HCT116 (cell line): ENCODE data around the gene KLF11. TPM values are rescaled to one million over a fixed set of nuclear protein-coding genes. Genes with fewer than 3 reads are reported as not detected.

ENCODE experiments used
- ATAC-seq: fragments of 200-7000 bp; cut with Tn5 transposase; 2 replicates; pipeline ENCODE4 v1.9.1; 2020; ENCODE audit warnings: mild to moderate bottlenecking, moderate library complexity
- BruUV-seq: library from RNA; stranded (reverse); fragments of 400-500 nt; replicated peaks from 2 replicates; lab custom pipeline; 2021; lab: Mats Ljungman, UMichigan
- CTCF ChIA-PET: fragments of 300-600 bp; sonication (Branson Sonifier 250); formaldehyde crosslinking; loops from one replicate; lab custom pipeline; 2021; ENCODE audit warnings: antibody characterized with exemption; lab: Charles Lee
- POLR2A ChIA-PET: fragments of 300-600, 350-600 bp; sonication (Branson Sonifier 250); formaldehyde crosslinking; loops from one replicate; lab custom pipeline; 2021; ENCODE audit warnings: antibody characterized with exemption; lab: Charles Lee
- RAD21 ChIA-PET, 2 experiments: fragments of 300-600 bp; sonication (Branson Sonifier 250); formaldehyde crosslinking; loops; one replicate each; lab custom pipeline; 2023; ENCODE audit warnings: low total read pairs in 2 of 2; ENCODE audit not compliant: uncharacterized antibody in 2 of 2, unreplicated experiment in 2 of 2, low non-redundant PET in 1 of 2; lab: Charles Lee
- DNase-seq: peaks from one replicate; pipeline ENCODE4 v3.0.0-alpha.2; 2010; ENCODE audit warnings: low read depth, low spot score
- H2AFZ ChIP-seq: fragments of 200-600 bp; shearing (Covaris generic), sonication (generic); 2 replicates; pipeline ENCODE4 v1.6.1; 2017; ENCODE audit warnings: low read depth, mixed run types, mixed read lengths, antibody characterized with exemption, low read length; ENCODE audit not compliant: poor library complexity, severe bottlenecking
- H3K27ac ChIP-seq: 2 replicates; pipeline ENCODE4 v1.5.1; 2012; ENCODE audit warnings: low read depth, low read length
- H3K27me3 ChIP-seq: fragments of 200-600 bp; sonication (generic); 2 replicates; pipeline ENCODE4 v1.6.1; 2016; ENCODE audit warnings: mixed run types, low read length, mixed read lengths; ENCODE audit not compliant: insufficient read depth
- H3K36me3 ChIP-seq, 2 experiments: fragments of 200-500 bp in 1 of 2; fragments of 200-600 bp in 1 of 2; sonication (Bioruptor generic) in 1 of 2; sonication (generic) in 1 of 2; 2 replicates each; pipeline versions ENCODE4 v1.5.1 to v1.6.1; 2014 to 2016; ENCODE audit warnings: low read length in 2 of 2, inconsistent platforms in 1 of 2, mixed read lengths in 1 of 2, mixed run types in 1 of 2; ENCODE audit not compliant: insufficient read depth in 2 of 2, control insufficient read depth in 1 of 2
- H3K4me1 ChIP-seq, 2 experiments: fragments of 200-600 bp in 1 of 2; sonication (generic) in 1 of 2; 2 replicates each; pipeline versions ENCODE4 v1.5.1 to v1.6.1; 2012 to 2017; ENCODE audit warnings: low read length in 2 of 2, inconsistent platforms in 1 of 2, mild to moderate bottlenecking in 1 of 2, mixed read lengths in 1 of 2, mixed run types in 1 of 2, moderate library complexity in 1 of 2; ENCODE audit not compliant: insufficient read depth in 2 of 2, control insufficient read depth in 1 of 2
- H3K4me2 ChIP-seq: fragments of 200-600 bp; sonication (generic); 2 replicates; pipeline ENCODE4 v1.6.1; 2017; ENCODE audit warnings: mixed run types, low read length, mixed read lengths
- H3K4me3 ChIP-seq, 2 experiments: fragments of 200-600 bp in 1 of 2; sonication (generic) in 1 of 2; replicated peaks in 1 of 2; 2 replicates each; pipeline ENCODE4 v1.5.1; 2011 to 2016; ENCODE audit warnings: low read length in 2 of 2, control low read depth in 1 of 2, low read depth in 1 of 2, mild to moderate bottlenecking in 1 of 2, mixed read lengths in 1 of 2, mixed run types in 1 of 2
- H3K79me2 ChIP-seq: fragments of 200-600 bp; sonication (generic); 2 replicates; pipeline ENCODE4 v1.6.1; 2017; ENCODE audit warnings: mild to moderate bottlenecking, mixed run types, low read length, moderate library complexity, mixed read lengths; ENCODE audit not compliant: insufficient read depth
- H3K9ac ChIP-seq: fragments of 200-600 bp; sonication (generic); 2 replicates; pipeline ENCODE4 v1.6.1; 2016; ENCODE audit warnings: low read length, mixed read lengths
- H3K9me2 ChIP-seq: fragments of 200-600 bp; sonication (generic), shearing (Covaris generic); 2 replicates; pipeline ENCODE4 v1.6.1; 2017; ENCODE audit warnings: mixed run types, mild to moderate bottlenecking, moderate library complexity; ENCODE audit not compliant: insufficient read depth
- H3K9me3 ChIP-seq, 2 experiments: fragments of 200-500 bp in 1 of 2; fragments of 200-600 bp in 1 of 2; sonication (Bioruptor generic) in 1 of 2; sonication (generic) in 1 of 2; 2 replicates each; pipeline ENCODE4 v1.6.1; 2014 to 2017; ENCODE audit warnings: low read length in 2 of 2, mixed read lengths in 2 of 2, inconsistent platforms in 1 of 2, low read depth in 1 of 2, mild to moderate bottlenecking in 1 of 2, mixed run types in 1 of 2, moderate library complexity in 1 of 2; ENCODE audit not compliant: control insufficient read depth in 1 of 2, insufficient read depth in 1 of 2
- H4K20me1 ChIP-seq: fragments of 200-600 bp; sonication (generic), shearing (Covaris generic); 2 replicates; pipeline ENCODE4 v1.6.1; 2017; ENCODE audit warnings: mixed run types, mild to moderate bottlenecking, moderate library complexity; ENCODE audit not compliant: insufficient read depth
- CBX3 ChIP-seq: IDR thresholded peaks from 2 replicates; pipeline ENCODE4 v1.6.1; 2012; ENCODE audit warnings: low read depth
- CEBPB ChIP-seq: IDR thresholded peaks from 2 replicates; pipeline ENCODE4 v1.6.1; 2012; ENCODE audit warnings: low read depth
- CTCF ChIP-seq, 3 experiments: fragments of 200-600 bp in 1 of 3; sonication (generic) in 1 of 3; IDR thresholded peaks in 2 of 3; conservative IDR thresholded peaks in 1 of 3; 2 replicates each; pipeline ENCODE4 v1.5.1; 2012 to 2017; ENCODE audit warnings: low read depth in 2 of 3, low read length in 2 of 3, antibody characterized with exemption in 1 of 3, borderline replicate concordance in 1 of 3, control low read depth in 1 of 3, mild to moderate bottlenecking in 1 of 3, mixed read lengths in 1 of 3, mixed run types in 1 of 3, moderate library complexity in 1 of 3; ENCODE audit not compliant: insufficient read depth in 1 of 3
- EGR1 ChIP-seq: IDR thresholded peaks from 2 replicates; pipeline ENCODE4 v1.6.1; 2012; ENCODE audit warnings: low read depth
- ELF1 ChIP-seq: IDR thresholded peaks from 2 replicates; pipeline ENCODE4 v1.6.1; 2012; ENCODE audit warnings: low read depth, borderline replicate concordance
- EZH2 ChIP-seq: fragments of 200-600 bp; sonication (generic); IDR thresholded peaks from 2 replicates; pipeline ENCODE4 v1.6.1; 2017; ENCODE audit warnings: antibody characterized with exemption, mixed run types
- FOSL1 ChIP-seq: IDR thresholded peaks from 2 replicates; pipeline ENCODE4 v1.6.1; 2012; ENCODE audit warnings: low read depth
- POLR2AphosphoS5 ChIP-seq: IDR thresholded peaks from 2 replicates; pipeline ENCODE4 v1.6.1; 2011; ENCODE audit warnings: mild to moderate bottlenecking, low read depth, low read length, moderate library complexity
- RAD21 ChIP-seq: IDR thresholded peaks from 2 replicates; pipeline ENCODE4 v1.6.1; 2012; ENCODE audit warnings: low read depth, mild to moderate bottlenecking
- SIN3A ChIP-seq: IDR thresholded peaks from 2 replicates; pipeline ENCODE4 v1.6.1; 2012; ENCODE audit warnings: low read depth
- SP1 ChIP-seq: IDR thresholded peaks from 2 replicates; pipeline ENCODE4 v1.6.1; 2012; ENCODE audit warnings: low read depth
- TCF7L2 ChIP-seq: IDR thresholded peaks from 2 replicates; pipeline ENCODE4 v1.7.0; 2011; ENCODE audit warnings: borderline replicate concordance, inconsistent platforms; ENCODE audit not compliant: insufficient read depth, insufficient read length; ENCODE audit errors: extremely low read depth
- YY1 ChIP-seq: IDR thresholded peaks from 2 replicates; pipeline ENCODE4 v1.6.1; 2011; ENCODE audit warnings: low read length, low read depth, moderate library complexity, mild to moderate bottlenecking; ENCODE audit not compliant: insufficient replicate concordance; ENCODE audit errors: extremely low read depth
- ZBTB33 ChIP-seq: IDR thresholded peaks from 2 replicates; pipeline ENCODE4 v1.6.1; 2011; ENCODE audit warnings: mild to moderate bottlenecking, low read length, moderate library complexity; ENCODE audit not compliant: insufficient replicate concordance; ENCODE audit errors: extremely low read depth
- ZFX ChIP-seq: fragments of 450-650 bp; IDR thresholded peaks from 2 replicates; pipeline ENCODE4 v1.6.1; 2017
- ZNF274 ChIP-seq: fragments of 200-500 bp; sonication (Bioruptor generic); IDR thresholded peaks from 2 replicates; pipeline ENCODE4 v1.6.1; 2014; ENCODE audit warnings: mild to moderate bottlenecking, low read depth, low read length, inconsistent platforms
- intact Hi-C: fragments of 100-400 bp; cut with micrococcal nuclease; formaldehyde crosslinking; loops from 2 replicates; pipeline ENCODE4 v1.10.0; 2022
- total RNA-seq: library from RNA; stranded (reverse); gene quantifications from one replicate; pipeline ENCODE4 v1.2.1, GENCODE V29; 2021; ENCODE audit not compliant: unreplicated experiment
- TF ChIP-seq, protein P1 (sequence below): IDR thresholded peaks from 2 replicates; pipeline ENCODE4 v1.6.1; 2012

Gene KLF11
- total RNA-seq, 1 experiment from 2014 or later: 9.0 TPM

DNA sequence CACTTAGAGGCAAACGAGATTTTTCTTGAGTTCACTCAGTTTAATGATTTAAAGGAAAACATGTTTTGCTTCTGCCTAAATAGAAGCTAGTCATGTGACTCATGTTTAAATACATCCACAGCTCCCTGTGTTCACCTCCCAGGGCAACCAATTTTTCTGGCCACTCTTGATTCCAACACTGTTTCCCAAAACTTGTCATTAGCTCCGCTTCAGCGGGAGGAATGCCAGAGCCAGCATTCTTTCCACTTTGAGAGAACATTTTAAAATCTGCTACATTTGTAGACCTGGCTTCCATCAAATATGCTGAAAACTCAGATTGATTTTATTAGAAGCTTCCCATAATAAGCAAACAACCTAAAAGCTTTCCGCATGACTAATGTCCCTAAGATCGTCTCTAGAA lies 39.7 kb downstream of the KLF11 start:
- BruUV-seq: no TSS peak
- Histone ChIP-seq H3K36me3 (no peaks in the 10 kb centered on the region), H3K9ac (no peak overlapping the region), H2AFZ (no peak overlapping the region), H3K79me2 (no peaks in the 10 kb centered on the region), H4K20me1 (no peaks in the 10 kb centered on the region), H3K9me2 (no peaks in the 10 kb centered on the region), H3K4me2 (no peak overlapping the region), H3K4me1 (peaks cover 6 to 13% of the 10 kb centered on the region in 2 experiments), H3K27me3 (0 out of 2 replicates have a peak, but pooled peaks cover 2% of the 10 kb centered on the region), H3K27ac (no peak overlapping the region), H3K9me3 (no peaks in the 10 kb centered on the region), H3K4me3 (no peak overlapping the region)
- ATAC-seq: no peak
- no peak for TF ChIP-seq CBX3
- no peak for TF ChIP-seq ELF1
- TF ChIP-seq RAD21: no peak
- no peak for TF ChIP-seq SP1
- no peak for TF ChIP-seq POLR2AphosphoS5
- TF ChIP-seq YY1: no peak
- TF ChIP-seq EGR1: no peak
- no peak for TF ChIP-seq CEBPB
- no peak for TF ChIP-seq CTCF (IDR thresholded peaks at IDR 0.05 in 2 of 3, conservative IDR thresholded peaks at IDR 0.05 in 1 of 3; ENCODE audit: borderline replicate concordance in 1 of 3, insufficient read depth in 1 of 3, low read depth in 2 of 3, low read length in 2 of 3)
- TF ChIP-seq ZBTB33: no peak
- TF ChIP-seq EZH2: no peak
- no peak for TF ChIP-seq TCF7L2
- TF ChIP-seq FOSL1: no peak
- no peak for TF ChIP-seq SIN3A
- TF ChIP-seq ZFX: no peak
- no peak for TF ChIP-seq ZNF274
- TF ChIP-seq, protein P1, sequence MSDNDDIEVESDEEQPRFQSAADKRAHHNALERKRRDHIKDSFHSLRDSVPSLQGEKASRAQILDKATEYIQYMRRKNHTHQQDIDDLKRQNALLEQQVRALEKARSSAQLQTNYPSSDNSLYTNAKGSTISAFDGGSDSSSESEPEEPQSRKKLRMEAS: no peak
- ChIA-PET CTCF (interaction anchor here (2.5 to 3.8 kb wide), 2 partner anchors 10 to 14 kb away, joined by 12 to 14 read pairs; no protein-coding TSS in a partner anchor), RAD21 (interaction anchor here in 1 of 2 experiments (0.6 to 1.3 kb wide), 2 partner anchors 60 to 352 kb away, joined by 3 read pairs; no protein-coding TSS in a partner anchor), POLR2A (no interaction called here)
- intact Hi-C loops: no loop called here
- no peak for DNase-seq
